SK-N-SH (cell line): ENCODE measurements around the gene FHL5.

ENCODE experiments used
- MXI1 ChIP-seq: IDR thresholded peaks from 2 replicates; pipeline ENCODE4 v1.6.1; 2012; ENCODE audit warnings: mild to moderate bottlenecking, low read depth, low read length, improper control_type of control experiment
- TF ChIP-seq, protein P1 (sequence below): fragments of 200-600 bp; sonication (generic); IDR thresholded peaks from 2 replicates; pipeline ENCODE4 v1.6.1; 2017; ENCODE audit warnings: antibody characterized with exemption, mild to moderate bottlenecking, moderate library complexity

DNA sequence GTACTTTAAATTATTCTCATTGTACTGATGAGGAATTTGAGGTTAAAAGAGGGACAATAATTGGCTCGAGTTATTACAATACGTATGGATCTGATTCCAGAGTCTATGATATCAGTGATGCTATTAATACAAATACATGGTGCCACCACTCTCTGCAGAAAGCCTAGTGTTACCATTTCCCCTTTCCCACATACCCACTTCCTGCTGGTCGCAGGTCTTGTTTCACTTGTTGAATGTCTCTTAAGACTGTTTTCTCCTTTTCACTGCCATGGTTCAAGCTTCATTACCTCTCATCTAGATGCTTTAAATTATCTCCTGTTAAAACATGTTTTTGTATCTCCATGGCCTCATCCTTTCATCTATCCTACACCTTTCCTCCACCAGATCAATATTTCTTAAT lies 62.0 kb downstream of the FHL5 start:
- TF ChIP-seq MXI1 = no peak
- TF ChIP-seq, protein P1, sequence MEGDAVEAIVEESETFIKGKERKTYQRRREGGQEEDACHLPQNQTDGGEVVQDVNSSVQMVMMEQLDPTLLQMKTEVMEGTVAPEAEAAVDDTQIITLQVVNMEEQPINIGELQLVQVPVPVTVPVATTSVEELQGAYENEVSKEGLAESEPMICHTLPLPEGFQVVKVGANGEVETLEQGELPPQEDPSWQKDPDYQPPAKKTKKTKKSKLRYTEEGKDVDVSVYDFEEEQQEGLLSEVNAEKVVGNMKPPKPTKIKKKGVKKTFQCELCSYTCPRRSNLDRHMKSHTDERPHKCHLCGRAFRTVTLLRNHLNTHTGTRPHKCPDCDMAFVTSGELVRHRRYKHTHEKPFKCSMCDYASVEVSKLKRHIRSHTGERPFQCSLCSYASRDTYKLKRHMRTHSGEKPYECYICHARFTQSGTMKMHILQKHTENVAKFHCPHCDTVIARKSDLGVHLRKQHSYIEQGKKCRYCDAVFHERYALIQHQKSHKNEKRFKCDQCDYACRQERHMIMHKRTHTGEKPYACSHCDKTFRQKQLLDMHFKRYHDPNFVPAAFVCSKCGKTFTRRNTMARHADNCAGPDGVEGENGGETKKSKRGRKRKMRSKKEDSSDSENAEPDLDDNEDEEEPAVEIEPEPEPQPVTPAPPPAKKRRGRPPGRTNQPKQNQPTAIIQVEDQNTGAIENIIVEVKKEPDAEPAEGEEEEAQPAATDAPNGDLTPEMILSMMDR = no peak
